ENCODE measurements around the gene CRY2. TPM values are rescaled to one million over a fixed set of nuclear protein-coding genes. Genes with fewer than 3 reads are reported as not detected.

Gene CRY2
- total RNA-seq, 1 donor, result 14.7 TPM

GRCh38 chr11:45918962-45919675 lies 71.8 kb downstream of the CRY2 start:
- no peak for DNase-seq (ENCODE audit: low read depth)
- TF ChIP-seq CTCF (IDR thresholded peaks at IDR 0.05; ENCODE audit: insufficient read depth, low read depth, low read length), result no peak
- H3K4me3 ChIP-seq (ENCODE audit: low read depth, low read length), result peak overlapping the region; percentile 74

GRCh38 chr11:45919806-45920530 lies 72.7 kb downstream of the CRY2 start:
- DNase-seq (ENCODE audit: low read depth), result no peak
- H3K4me3 ChIP-seq (ENCODE audit: low read depth, low read length), result no peak overlapping the region
- no peak for TF ChIP-seq CTCF (IDR thresholded peaks at IDR 0.05; ENCODE audit: insufficient read depth, low read depth, low read length)

GRCh38 chr11:45920531-45921477 lies 73.5 kb downstream of the CRY2 start:
- DNase-seq (ENCODE audit: low read depth), result no peak
- TF ChIP-seq CTCF (IDR thresholded peaks at IDR 0.05; ENCODE audit: insufficient read depth, low read depth, low read length), result no peak
- H3K4me3 ChIP-seq (ENCODE audit: low read depth, low read length), result no peak overlapping the region

- TF ChIP-seq CTCF (IDR thresholded peaks at IDR 0.05; ENCODE audit: insufficient read depth, low read depth, low read length), result no peak
- no peak for DNase-seq (ENCODE audit: low read depth)
- no peak overlapping the region for H3K4me3 ChIP-seq (ENCODE audit: low read depth, low read length)
Observed at GRCh38 chr11:45921561-45922424, 74.5 kb downstream of the CRY2 start.

- no peak for DNase-seq (ENCODE audit: low read depth)
- TF ChIP-seq CTCF (IDR thresholded peaks at IDR 0.05; ENCODE audit: insufficient read depth, low read depth, low read length), result no peak
- no peak within 1 kb of the TSS for H3K4me3 ChIP-seq (ENCODE audit: low read depth, low read length)
Observed at GRCh38 chr11:45922425-45923082, 75.3 kb downstream of the CRY2 start, which contains the start of gene LARGE2. LARGE2 (plus strand) TSS chr11:45922656; CDS start chr11:45922883, 227 bp downstream.
